ENCODE data around the gene IRAK1.
"Not testable (repeated sequence)": the region's sequence is repeated elsewhere in the genome, so short reads cannot be mapped to it uniquely, and the experiment has no call there.

IRAK1 gene

DNA sequence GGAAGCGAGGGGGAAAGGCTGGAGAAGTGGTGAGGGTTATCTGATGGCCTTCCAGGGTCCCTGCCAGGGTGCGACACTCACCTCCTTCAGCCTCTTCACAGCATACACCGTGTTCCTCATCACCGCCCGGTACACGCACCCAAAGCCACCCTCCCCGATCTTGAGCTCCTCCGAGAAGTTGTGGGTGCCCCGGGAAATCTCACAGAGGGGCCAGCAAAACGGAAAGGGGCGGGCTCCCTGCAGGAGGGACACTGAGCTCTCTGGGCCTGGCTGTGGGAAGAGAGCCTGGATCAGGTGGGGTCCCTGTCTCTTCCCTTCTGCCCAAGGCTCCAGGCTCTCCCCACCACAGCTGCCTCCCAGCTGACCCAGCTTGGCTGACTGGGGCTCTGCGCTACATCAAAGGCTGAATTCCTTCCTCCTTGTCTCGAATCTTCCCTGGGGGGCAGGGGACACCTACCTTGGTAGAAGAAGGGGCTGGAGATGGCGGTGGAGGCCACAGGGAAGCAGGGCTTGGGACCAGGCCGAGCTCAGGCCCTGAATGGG lies 1.1 kb downstream of the IRAK1 start:
- DNase-seq: no peak

DNA sequence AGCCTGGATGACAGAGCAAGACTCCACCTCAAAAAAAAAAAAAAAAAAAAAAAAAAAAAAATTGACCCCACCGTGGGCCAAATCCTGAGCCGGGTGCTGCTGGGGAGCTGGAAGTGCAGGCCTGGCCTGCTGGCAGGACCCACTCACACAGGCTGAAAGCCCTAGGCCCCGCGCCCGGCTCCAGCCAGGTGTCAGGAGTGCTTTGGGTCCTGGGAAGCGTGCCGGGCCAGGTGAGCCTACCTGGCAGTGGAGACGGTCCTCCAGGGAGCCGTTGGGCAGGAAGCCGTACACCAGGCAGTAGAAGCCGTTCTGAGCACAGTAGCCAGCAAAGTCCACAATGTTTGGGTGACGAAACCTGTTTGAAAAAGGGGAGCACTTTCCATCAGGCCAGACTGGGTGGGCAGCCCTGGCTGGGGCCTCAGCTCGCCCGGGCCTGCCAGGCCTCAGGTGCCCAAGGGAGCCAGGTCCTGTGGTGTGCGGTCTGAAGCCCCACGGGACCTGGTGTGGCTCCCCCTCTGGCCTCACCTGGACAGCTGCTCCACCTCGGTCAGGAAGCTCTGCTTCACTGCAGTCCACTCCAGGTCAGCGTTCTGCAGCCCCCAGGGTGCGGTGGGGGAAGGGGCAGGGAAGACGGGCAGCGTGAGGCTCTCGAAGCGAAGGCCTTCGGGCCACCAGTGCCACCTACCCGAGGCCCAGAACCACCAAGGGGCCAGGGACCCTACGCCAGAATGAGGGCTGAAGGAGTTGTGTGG lies 1.8 kb downstream of the IRAK1 start:
- DNase-seq: no peak

DNA sequence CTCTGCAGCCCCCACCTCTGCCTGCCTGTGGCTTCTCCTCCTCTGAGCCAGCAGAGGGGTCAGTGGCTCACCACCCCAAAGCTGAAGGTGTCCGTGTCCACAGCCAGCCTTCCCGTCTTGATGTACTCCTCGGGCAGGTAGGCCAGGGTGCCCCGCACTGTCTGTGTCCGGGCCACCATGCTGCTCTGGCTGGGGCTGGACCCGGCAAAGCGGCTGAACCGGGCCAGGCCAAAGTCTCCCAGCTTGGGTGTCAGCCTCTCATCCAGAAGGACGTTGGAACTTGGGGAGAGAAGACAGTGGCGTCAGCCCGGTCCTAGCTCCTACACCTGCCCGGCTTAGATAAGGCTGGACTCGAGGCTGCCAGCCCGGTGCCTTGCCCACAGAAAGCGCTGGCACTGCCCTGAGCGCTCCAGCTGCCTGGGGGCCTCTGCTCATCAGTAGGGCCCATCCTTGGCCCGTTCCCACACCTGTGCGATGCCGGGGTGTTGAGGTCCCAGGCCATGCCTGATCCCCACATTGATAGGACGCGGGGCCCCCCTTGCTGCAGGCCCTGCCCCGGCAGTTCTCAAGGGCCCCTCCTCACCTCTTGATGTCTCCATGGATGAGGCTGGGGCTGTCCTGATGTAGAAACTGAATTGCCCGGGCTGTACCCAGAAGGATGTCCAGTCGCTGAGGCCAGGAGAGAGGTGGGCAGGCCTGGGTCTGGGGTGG lies 3.2 kb downstream of the IRAK1 start:
- no peak for DNase-seq

DNA sequence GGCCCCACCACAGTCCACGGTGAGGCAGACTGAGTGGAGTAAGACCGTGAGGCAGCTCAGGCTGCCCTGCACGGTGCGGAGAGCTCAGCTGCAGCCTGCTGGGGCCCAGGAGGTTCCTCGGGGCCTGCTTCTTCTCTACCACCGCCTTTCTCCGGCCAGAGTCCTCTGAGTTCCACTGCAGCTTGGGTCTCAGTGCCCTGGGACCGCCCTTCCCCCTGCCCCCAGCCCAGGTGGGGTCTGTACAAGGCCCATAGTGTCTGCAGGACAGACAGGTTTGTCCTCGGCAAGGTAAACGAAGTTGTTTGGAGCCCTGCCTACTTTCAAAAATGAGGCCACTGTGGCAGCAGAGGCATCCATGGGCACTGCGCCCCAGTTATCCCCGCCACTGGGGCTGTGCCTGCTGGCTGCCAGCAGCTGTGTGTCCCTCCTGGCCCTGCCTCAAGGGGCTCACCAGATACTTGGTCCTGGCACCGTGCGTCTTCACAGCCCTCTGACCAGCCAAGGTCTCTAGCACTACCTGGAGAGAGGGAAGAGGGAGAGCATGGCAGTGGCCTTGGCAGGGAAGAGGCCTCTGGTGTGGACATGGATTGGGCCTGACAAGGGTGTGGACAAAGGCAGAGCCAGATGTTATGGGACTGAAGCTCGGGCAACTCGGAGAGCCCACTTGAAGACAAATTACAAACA lies 4.0 kb downstream of the IRAK1 start:
- DNase-seq: no peak

DNA sequence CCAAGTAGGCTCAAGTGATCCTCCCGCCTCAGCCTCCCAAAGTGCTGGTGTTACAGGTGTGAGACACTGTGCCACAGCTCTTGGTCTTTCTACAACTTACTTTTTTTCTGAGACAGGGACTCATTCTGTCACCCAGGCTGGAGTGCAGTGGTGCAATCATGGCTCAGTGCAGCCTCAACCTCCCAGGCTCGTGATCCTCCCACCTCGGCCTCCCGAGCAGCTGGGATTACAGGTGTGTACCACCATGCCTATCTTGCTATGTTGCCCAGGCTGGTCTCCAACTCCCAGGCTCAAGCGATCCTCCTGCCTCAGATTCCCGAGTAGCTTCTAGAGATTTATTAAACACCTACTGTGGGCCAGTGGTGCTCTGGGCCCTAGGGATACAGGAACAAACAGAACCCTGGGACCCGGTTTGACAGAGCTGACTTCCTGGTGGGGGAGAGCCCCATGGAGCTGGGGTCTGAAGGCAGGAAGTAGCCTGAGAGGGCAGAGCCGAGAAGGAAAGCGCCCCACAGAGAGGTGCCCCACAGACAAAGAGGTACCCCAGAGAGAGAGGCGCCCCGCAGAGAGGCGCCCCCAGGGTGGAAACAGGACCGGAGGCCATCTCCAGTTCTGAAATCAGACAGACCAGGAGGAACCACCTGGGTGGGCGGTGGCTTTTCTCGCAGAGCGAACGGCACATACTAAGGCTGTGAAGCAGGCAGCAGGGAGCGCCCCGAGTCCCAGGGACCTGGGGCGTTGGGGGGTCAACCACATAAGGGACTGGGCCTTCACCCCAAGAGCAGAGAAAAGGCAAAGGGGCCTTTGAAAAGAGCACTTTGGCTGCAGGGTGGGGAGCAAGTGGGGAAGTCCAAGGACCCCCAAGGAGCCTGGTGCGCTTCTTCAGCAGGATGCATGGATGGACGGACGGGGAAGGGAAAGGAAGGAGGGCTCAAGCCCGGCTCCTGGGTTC lies 5.0 kb downstream of the IRAK1 start:
- DNase-seq: no peak

DNA sequence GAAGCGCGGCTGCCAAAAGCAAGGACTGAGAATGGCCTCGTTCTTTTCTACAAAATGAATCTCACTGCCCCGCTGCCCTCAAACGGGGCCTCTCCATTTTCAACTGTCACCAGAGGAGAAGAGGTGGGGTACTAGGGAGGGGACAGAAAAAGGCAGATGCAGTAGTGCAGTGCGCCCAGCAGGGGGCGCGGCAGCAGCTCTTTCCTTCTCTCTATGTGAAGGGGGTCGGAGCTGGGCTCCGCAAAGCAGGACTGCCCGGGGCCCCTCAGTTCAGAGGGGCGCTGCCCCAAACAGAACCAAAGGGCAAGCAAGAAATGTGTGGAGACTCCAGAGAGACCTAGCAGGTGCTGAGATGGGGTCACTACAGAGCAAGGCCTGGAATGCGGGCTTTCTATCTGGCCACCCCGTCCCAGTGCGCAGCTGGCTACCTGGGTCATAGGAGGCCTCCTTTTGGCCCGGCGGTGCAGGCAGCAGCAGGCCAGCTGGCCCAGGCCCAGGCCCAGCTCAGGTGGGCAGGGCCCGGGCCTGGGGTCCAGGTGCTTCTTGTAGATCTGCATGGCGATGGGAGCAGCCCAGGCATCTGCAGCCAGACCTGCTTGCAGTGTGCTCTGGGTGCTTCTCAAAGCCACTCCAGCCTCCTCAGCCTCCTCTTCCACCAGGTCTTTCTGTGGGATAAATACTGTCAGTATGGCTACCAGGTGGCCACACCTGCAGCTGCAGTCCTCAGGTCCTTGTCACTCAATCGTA lies 5.9 kb downstream of the IRAK1 start:
- DNase-seq: peak; percentile 26

DNA sequence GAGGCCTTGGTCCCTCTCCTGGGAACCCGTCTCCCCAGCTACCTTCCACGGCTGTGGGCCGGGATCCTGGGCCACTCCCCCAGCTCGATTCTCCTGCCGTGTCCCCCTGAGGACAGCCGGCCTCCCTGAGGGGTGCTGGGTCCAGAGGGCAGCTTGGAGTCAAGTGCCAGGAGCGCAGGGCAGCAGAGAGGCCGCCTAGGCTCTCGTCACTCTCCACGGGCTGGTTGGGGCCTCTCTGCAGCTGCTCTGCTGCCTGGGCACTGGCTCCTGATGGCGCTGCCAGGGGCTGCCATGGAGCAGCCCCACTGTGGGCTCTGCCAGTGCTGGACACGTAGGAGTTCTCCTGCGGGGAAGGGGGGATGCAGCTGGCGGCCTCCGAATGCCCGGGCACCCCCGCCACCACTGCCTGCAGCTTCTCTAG lies 6.7 kb downstream of the IRAK1 start:
- DNase-seq: no peak

DNA sequence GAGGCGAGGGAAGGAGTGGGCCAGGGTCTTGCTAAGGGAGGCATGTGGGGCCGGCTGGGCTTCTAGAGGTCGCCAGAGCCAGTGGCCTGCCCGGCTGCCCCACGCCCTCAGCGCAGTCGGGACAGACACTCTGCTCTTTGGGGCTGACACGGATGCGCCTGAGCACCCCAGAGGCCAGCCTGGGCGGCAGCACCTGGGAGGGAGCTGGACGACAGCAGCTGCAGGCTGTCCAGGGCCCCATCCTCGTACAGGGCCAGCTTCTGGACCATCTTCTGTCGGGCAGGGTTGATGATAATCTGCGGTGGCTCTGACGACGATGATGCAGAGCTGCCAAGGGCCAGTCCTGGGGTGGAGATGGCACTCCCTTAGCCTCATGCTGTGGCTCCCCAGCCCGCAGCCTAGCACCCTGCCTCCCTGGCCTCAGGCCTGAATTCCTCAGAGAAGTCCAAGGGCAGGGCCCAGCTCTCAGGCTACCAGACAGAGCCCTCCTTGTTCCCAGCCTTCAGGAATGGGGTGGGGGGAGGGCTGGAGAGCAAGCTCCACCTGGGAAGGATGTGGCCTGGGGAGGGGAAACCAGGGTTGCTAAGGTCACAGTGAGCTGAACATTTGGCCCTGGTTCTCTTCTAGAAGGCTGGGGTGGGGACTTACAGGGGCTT lies 7.2 kb downstream of the IRAK1 start:
- DNase-seq: no peak

DNA sequence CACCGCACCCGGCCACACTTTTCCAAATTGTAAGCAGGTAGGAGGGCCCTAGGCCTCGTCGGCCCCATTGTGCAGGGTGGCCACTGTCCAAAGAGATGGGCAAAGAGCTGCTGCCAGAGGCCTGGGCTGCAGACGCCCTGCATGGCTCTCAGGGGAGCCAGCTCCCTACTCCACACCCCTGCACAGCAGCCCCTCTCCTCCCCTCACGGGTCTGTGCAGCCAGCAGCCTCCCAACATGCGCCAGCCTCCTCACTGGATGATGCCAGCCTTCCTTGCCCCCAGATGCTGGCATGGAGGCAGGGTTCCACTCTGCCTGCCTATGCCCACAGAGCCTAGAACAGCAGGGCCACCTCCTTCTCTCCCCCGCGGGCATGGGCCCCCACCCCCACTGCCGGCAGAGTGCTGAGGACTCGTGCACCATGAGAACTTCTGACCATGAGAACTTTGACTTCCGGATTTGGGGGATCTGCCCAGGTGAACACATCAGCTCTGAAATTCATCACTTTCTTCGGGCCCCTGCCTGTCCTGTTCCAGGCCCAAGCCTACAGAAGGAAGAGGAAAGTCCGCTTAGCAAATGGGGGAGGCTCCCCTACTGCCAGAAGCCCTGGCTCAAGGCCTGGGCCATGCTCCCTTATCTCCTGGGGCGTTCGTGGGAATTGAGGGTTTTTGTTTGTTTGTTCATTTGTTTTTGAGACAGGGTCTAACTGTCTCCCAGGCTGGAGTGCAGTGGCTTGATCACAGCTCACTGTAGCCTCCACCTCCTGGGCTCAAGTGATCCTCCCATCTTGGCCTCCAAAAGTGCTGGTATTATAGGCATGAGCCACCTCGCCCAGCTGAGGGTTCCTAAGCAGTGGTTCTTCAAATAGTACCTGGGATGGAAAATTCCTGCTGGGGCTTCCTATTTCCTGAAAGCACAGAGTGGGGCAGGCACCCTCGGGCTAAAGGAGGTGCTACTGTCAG lies 8.0 kb downstream of the IRAK1 start:
- DNase-seq: no peak

DNA sequence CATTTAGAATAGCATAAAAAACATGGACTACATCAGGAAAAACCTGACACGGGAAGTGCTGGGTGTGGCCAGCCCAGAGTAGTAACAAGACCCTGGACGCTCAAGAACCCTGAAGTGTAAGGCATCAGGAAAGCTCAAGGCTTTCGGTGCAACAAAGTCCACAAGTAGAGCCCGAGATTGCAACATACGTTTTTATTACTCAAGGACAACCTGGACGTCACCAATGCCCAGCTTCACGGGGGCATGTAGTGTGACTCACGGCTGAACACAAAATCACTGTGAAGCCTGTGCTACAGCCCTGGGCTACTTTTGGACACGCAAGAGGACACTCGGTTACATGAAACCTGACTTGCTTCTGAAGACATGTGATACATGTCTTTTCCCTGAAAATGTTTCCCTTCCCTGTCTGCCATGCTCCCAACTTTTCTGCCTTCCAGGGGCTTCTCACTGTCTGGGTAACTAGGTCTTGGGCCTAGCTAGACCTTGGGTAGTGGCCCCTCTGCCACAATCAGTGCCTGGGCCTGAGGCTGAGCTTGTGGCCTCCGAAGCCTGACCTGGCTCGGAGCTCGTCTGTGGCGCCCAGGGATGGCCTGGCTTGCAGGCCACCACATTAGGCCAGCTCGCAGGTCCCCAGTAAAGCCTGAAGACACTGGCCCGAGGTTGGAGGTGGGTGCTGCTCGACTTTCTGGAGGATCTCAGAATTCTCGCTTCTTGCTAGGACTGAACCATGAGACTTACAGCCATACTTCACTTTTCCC lies 9.2 kb downstream of the IRAK1 start:
- DNase-seq: no peak

DNA sequence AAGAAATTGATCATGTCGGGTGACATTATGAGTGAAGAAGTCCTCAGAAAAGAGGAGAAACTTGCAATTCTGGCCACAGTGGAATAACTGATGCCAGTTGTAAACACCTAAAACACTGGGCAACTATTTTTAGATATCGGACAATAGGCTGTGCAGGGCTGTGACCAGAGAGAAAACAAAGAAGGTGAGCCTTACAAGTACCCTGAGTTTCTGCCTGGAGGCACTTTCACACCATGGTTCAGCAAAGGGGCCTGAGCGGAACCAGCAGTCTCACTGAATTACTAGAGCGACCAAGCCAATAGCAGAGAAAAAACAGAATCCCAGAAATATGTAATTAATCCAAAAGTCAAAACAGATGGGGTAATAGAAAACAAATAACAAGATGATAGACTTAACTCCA lies 11.2 kb downstream of the IRAK1 start:
- DNase-seq: no peak

DNA sequence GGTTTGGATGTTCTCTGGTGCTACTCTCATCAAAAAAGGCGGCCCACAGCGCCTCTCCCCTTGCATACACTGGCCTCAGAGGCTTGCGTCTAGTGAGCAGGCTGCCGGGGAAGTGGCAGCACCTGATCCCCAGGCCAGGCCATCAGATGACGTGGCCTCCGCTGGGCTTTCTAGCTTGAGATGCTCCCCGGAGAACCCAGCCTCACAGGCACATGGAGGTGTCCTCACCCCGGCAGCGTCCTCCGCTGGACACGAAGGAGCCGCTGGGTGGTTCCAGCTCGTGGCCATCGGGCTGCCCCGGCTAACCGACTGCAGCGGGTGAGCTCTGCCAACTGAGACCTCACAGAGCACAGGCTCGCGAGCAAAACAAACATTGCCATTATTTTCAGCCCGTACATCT lies 12.8 kb downstream of the IRAK1 start:
- no peak for DNase-seq

DNA sequence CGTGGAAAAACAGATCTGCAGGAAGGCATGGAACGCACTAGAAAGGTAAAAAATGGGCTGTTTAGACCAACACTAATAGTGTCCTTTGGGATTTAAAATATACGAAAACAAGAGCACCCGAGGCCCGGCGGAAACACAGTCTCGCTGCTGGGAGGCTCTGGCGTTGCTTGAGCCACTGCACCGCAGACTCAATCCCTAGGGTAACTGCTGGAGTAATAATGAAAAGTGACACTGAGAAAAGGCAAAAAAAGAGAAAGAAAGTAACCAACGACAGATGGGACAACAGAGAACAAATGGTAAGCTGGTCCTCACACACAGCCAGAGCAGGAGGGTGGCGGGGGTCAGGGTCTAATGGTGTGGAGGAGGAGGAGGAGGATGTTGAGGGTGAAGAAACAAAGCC lies 15.4 kb downstream of the IRAK1 start:
- no peak for DNase-seq

DNA sequence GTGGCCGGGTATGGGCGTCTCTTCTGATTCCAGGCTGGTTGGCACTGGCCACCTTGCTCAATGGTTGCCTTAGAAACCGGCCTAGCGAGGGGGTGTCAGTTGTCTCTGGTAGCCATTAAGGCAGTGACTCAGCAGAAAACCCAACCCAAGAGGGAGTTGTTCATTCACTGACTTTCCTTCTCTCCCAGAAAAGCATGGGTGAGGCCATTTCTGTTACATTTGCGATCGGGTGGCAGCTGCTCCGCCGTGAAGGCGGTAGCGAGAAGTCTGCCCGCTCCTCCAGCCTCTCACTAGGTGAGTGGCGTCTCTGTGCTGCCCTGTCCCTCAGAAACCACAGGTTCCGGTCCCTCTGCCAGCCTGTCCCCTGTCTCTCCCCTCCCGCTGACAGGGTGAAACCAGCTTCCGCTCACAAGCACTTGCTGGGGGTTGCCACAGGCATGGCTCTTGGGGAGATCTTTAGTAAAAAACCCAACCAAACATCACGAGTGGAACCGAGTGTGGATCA lies 17.4 kb downstream of the IRAK1 start:
- DNase-seq: peak; percentile 52

DNA sequence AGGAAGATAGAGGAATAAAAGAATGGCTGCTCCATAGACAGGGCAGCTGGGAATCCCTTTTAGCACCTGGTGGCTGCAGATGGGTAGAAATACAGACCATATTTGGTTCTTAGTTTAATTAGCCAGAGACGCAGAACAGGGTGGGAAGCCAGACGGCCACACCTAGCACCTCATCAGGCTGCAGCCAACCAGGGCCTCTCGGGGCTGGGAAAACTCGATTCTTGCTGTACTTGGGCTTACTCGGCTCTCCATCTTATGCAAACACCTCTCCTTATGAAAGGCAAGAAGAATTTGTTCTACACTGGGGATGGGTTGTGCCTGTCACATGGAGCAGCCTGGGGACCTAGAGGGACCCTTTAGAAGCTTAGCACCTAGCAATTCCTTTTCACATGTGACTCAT lies 19.7 kb downstream of the IRAK1 start:
- DNase-seq: no peak

DNA sequence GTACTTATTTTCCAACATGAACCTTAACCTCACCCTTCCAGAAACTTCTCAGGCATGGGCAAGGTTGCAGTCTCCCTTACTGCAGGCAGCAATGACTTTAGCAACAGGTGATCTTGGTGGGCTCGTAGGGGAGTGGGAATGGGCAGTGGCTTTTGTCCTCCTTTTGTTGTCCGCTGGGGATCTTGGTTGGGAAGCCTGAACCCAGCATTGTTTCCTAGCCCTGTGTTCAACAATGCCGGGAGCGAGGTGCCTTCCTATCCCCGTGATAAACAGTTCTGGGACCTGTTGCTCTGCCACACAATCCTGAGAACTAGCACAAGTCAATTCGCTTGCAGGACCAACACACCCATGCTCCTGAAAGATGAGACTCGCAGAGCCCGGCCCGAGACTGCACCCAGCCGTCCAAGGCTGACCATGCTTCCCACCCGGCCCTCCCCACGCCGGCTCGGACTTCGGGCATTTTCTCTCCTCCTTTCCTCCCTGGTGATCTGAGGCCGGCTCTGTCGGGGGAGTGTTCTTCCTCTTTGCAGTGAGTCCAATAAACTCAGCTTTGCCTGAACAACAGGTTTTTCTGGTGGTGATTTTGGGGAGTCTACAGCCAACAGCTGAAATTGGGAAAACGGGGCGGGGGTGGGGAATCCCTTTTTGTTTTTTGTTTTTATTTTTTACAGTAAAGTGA lies 20.2 kb downstream of the IRAK1 start:
- DNase-seq: no peak

DNA sequence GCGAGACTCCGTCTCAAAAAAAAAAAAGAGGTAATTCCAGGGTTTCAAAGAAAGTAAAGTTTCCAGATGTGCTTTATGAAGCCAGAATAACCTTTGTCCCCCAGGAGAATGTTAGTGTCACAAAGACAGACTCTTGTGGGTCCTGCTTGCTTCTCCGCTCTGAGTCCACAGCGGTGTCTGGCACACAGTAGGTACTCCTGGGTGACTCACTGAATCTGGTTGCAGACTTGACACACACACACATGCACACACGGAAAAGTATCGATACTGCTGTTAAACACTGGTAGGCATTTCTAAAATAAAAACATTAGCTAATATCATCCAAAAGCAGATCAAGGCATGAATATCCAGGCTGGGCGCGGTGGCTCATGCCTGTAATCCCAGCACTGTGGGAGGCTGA lies 24.2 kb downstream of the IRAK1 start:
- DNase-seq: no peak

DNA sequence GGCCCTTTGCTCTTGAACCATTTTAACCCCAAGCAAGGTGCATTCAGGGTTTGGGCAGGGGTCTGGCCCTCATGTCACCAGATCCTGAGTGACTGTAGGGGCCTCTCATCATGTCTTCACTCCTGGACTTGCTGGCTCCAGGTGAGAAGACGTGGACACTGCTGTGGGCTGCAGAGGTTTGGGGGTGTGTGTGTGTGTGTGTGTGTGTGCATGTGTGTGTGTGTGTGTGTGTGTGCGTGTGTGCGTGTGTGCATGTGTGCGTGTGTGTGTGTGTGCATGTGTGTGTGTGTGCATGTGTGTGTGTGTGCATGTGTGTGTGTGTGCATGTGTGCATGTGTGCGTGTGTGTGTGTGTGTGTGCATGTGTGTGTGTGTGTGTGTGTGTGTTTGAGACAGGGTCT lies 25.3 kb downstream of the IRAK1 start:
- DNase-seq: not testable (repeated sequence)
